NCI-H524 (cell line): ENCODE results near the gene DPP7.
"Not testable (repeated sequence)": the region's sequence is repeated elsewhere in the genome, so short reads cannot be mapped to it uniquely, and the experiment has no call there.

ENCODE experiments used
- DNase-seq, 2 experiments: peaks; one replicate each; lab custom pipeline; 2025; lab: John Stamatoyannopoulos, UW

Gene DPP7

DNA sequence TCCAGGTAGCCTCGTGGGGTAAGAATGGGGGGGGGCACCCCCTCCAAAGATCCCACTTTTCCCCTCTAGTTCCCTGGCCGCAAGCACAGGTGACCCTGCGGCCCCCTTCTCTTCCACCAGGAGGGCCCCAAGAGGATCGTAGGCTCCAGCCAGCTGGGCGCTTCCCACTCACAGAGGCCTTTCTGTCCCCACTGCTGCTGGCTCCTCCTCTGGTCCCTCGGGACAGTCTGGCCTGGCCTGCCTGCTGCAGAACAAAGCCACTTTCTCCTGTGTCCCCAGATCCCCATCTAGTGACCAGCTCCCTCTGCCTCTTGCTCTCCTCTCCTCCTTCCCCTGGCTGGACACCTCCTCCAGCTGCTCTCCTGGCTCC, 43.6 kb downstream of the DPP7 start:
- DNase-seq: peak; percentile 64 to 78

DNA sequence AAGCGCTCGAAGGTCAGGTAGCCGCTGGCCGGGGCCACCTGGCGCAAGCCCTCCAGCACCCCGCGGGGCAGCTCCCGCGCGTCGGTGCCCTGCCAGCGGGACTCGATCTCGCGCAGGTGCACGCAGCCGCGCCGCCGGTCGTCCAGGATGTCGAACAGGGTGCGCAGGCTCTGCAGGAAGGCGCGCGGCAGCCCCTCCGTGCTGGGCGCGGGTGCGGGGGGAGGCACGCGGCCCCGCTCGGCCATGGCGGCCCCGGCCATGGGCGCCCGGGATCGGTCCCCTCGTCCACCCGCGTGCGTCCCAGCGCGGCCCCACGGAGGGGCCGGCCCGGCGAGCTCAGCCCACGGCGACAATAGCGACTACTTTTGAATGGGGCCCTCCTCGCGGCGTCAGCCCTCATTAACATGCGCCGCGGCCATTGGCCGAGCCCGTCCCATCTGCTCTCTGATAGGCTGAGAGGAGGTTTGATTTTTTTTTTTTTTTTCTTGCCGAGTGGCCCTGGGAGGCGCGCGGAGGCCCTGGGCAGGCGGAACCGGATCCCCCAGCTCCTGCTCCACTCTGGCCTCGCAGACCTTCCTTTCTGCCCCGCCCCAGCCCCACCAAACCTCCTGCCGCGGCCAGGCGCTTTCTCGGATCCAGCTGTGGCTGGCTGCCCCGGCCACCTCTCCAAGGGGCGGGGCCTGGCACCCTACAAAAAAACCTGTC, 44.2 kb downstream of the DPP7 start, which contains the start of gene SAPCD2:
Gene SAPCD2, minus strand, starts transcription at position 357 of the 705 bp plus-strand sequence. Its CDS starts 97 bp downstream, at position 260.
- peak; percentile 91 to 96 for DNase-seq

DNA sequence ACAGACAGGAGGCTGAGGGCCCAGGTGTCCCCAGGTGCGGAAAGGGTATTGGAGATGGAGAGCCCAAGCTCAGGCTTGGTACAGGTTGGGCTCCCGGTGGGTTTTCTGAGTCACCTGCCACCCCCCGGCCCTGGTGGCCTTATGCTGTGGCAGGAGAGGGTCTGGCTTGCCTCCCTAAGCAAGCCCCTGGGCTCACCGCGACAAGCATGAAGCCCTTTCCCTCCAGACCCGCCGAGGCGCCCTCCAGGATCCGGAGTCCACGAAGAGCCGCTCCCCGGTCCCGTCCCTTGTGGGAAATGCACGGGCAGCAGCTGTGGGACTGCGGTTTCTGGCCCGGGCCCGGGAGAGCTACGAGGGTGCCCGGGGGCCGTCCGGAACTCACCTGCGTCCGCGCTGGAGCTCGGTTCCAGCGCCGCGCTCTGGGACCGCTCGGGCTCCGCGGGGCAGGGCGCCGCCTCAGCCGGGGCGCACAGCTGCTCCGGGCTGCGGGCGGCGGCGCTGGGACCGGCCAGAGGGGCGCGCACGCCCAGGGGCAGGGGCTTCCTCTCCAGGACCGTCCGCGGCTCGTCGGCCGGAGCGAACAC, 44.9 kb downstream of the DPP7 start:
- no peak for DNase-seq

DNA sequence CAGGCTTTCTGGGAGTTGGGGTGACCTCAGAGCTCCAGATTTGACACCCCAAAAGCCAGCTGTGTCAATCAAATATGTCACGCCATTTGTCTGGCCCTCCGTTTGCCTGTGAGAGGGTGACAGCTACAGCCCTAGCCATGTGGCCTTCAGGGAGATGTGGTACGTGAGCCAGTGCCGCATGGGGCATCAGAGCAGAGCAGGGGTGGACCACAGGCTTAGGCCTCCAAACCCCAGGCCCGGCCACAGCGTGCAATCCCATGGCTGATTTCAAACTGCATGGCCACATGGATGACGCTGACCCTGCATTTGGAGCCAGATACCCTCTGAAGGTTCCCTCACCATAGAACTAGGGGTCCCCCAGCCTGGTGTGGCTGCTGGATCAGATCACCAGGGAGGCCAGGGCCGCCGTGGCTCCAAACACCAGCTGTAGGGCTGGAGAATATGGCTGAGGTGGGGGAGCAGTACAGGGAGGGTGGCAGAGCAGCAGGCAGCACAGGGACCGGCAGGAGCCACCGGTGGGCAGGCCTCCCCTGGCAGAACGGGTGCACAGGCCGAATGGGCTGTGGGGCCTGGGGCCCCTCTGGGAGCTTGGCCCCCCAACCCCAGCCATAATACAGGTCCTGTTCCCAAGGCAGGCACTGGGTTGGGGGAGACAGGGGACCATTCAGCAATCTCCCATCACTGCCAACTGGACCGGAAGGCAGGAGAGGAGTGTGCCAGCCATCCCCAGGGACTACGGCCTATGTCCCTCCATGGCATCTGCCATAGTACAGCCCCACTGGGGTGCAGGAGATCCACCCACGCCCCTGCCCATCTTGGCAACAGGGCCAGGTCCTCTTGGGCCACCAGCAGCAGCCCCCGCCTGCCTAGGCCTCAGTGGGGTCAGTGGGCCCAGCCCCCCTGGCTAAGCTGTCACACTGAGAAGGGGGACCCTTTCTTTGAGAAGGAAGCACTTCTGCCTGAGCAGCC, 45.7 kb downstream of the DPP7 start:
- no peak for DNase-seq

DNA sequence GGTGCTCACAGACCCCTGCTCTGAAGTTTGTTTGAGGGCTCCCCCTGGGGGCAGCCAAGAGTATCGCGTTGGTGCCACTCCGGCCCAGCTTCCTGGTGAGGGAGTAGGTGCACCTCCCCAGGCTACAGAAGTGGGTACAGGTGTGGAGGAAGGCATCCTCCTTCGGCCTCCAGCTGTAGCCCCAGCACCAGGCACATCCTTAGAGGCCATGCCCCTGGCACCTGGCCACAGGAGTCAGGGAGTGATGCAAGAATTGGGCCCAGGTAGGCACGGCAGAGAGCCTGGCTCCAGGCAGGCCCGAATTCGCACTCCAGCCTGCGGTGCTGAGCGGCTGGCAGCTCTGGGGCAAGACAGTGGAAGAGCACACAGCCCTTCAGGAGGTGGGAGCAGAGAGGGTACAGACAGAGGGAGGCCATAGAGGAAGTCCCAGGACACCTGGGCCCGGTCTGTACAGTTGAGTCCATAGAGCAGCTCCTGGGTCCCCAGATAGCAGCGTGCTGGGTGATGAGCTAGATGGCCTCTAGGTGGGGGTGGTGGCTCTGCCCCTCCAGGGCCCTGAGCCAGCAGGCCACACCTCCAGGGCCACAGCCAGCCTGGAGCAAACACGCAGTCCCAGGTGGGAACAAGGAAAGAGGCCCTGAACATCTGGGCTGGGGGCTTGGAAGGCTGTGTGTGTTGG, 46.5 kb downstream of the DPP7 start:
- peak; percentile 78 to 82 for DNase-seq

DNA sequence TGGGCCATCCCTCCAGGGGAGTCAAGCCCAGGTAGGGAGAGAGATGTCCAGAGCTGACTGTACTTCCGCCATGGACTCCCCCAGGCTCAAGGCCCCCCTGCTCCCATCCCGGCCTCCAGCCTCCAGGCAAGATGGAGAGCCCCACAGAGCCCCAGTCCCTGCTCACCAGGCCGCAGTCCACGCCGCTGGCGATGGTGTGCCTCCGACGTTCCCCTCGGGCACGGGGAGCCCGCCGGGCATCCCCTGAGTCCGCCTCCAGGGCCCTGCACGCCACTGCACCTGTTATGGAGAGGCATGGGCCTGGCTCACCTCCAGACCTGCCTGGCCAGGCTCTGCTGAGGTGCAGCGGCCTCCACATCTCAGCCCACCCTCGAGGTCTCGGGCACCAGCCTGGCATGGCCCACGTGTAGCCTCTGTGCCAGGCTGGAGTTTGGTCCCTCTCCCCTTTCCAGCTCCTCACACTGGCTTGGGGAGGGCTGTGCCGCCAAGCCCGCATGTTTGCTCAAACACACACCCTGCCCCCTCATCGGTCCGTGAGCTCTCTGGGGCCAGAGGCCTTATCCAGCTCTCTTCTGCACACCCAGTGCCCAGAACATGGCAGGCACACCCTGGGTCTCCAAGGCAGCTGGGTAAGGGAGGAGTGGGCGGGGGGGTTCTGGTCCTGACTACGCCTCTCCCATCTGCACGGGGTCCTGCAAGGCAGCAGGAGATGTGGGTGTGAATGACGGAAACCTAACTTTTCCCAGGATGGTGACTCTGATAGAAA, 48.3 kb downstream of the DPP7 start:
- no peak for DNase-seq

DNA sequence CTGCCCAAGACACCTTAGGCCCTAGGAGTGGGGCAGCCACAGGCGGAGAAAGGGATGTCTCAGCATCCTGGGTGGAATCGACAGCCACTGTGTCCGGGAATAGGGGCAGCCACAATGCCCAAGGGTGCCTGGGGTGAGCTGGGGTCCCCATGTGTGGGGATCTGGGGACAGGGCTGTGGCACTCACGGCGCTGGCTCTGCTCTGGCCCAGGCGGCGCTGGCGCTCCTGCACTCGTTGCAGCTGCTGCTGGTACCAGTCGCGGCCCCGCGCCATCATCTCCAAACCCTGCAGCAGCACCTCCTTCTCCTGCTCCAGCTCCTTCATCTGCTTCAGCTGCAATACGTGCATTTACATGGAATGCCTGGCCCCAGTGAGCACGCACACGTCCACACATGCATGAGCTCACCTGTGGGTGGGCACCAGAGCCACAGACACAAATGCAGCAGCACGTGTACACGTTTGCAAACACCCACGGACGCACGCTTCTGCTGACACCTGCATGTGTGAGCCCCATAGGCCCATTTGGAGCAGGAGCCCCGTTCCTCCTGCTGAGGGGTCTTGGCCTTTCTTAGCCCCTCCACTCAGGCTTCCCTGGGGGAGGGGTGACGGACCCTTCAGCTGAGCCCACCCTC, 49.1 kb downstream of the DPP7 start:
- DNase-seq: no peak

DNA sequence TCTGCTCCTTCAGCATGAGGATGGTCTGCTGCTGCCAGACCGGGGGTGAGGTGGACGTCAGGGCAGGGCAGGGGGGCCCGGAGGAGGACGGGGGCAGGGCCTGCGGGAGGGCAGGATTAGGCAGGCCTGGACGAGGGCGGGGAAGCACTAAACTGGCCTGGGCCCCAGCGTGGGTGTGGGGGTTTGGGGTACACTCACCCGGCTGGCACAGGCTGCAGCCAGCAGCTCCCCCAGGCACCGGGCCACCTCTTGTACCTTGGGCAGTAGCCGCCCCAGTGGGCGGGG, 49.7 kb downstream of the DPP7 start:
- DNase-seq: no peak

DNA sequence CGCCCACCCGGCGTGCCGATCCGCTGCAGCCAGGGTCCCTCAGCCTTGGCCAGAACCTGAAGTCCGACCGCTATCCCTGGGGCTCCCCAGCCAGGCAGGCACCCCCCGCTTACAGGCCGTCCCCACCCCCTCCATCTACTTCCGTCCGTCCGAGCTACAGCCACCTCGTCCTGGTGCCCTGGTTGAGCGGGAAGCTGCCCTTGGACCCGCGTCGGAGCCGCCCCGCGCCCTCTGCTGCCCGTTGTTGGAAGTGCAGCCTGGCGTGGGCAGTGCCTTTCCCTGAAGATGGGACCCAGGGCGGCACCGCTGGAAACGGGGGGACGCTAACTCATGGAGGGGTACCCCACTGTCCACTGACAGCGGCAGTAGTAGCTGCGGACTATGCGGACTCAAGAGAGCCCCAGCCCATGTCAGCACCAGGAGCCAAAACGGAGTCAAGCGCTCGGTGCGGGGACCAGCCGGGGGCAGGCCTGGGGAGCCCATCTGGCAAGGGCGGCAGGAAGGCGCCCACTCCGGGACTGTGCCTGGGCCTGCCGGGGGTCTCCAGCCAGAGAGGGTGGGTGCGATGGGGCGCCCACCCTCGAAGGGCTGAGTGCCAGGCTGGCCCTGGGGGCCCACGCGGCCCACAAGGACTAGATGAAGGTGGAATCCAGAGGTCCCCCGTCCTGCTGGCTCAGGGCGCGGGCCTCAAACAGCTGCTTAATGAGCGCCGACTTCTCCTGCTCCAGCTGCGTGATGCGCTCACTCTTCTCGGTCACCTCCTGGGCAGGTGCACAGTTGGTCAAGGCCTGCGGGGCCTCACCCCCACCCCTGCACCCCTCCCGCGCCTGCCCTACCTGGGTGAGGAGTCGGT, 50.3 kb downstream of the DPP7 start:
- peak in 1 of 2 experiments; percentile 42 for DNase-seq

DNA sequence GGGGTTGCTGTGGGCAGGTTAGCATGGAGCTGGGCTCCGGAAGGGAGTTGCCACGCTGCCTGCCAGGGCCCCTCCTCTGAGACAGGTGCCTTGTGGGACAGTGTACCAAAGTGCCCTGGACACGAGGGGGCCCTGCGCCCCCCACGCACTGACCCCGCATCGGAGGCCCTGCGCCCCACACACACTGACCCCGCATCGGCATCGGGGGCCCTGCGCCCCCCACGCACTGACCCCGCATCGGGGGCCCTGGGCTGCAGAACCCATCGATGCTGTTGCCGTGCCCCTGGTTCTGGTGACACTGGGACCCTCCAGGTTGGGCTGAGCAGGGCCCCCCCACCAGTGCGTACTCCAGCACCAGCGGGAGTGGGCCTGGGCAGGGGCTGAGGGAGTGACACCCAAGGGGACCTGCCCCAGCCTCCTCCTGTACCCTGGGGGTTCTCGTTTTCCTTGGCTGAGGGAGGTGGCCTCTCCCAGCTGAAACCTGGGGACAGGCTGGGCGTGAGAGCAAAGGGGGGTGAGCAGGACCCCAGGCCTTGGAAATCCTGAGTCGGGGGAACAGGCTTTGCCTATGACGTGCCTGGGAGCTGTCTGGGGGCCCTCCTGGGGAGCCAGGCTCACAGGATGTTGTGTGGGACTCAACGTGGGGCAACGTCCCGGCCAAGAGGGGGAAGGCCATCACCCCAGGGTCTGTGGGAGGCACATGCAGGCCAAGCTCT, 51.1 kb downstream of the DPP7 start:
- DNase-seq: no peak

DNA sequence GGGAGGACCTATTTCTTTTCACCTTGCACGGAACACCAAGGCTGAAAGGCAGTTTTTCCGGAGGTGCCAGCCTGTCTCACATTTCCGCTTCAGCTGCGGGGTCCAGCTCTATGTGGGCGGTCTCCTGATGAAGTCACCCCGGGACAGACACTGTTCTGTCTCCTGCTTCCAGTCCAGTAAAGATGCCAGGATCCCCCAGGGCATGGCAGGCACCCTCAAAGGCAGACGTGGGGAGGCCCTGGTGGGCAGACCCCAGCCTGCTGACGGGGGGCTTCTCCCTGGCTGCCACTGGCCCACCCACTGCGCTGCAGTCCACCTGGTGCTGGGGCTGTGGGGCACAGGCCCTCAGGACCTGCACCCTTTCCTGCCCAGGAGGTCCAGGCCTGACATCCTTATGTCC, 51.7 kb downstream of the DPP7 start:
- not testable (repeated sequence) for DNase-seq

DNA sequence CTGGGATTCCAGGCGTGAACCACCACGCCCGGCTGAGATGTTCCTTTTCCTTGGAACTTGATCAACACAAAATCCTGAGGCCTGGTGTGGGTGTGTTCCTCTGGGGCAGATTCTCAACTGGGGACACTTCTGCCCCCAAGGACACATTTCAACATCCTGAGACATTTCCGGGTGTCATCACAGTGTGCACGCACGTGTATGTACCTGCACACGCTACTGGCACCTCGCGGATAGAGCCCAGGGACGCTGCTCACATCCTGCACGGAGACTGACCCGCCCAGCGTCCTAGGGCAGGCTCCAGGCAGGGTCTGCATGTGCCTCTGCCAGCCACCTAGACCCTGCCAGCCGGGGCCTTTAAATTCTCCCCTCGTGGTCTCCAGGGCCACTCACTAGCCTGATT, 52.1 kb downstream of the DPP7 start:
- no peak for DNase-seq
